HG03103 (cell line): ENCODE data around the gene FHL3.
A peak's percentile ranks its signal among the peaks of the same experiment; 100 is the strongest.

Experiments used
- ATAC-seq: cut with Tn5 transposase; IDR thresholded peaks from one replicate; pipeline ENCODE4 v1.9.1; 2021; ENCODE audit warnings: low read depth; ENCODE audit not compliant: unreplicated experiment

The FHL3 gene, protein sequence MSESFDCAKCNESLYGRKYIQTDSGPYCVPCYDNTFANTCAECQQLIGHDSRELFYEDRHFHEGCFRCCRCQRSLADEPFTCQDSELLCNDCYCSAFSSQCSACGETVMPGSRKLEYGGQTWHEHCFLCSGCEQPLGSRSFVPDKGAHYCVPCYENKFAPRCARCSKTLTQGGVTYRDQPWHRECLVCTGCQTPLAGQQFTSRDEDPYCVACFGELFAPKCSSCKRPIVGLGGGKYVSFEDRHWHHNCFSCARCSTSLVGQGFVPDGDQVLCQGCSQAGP

DNA sequence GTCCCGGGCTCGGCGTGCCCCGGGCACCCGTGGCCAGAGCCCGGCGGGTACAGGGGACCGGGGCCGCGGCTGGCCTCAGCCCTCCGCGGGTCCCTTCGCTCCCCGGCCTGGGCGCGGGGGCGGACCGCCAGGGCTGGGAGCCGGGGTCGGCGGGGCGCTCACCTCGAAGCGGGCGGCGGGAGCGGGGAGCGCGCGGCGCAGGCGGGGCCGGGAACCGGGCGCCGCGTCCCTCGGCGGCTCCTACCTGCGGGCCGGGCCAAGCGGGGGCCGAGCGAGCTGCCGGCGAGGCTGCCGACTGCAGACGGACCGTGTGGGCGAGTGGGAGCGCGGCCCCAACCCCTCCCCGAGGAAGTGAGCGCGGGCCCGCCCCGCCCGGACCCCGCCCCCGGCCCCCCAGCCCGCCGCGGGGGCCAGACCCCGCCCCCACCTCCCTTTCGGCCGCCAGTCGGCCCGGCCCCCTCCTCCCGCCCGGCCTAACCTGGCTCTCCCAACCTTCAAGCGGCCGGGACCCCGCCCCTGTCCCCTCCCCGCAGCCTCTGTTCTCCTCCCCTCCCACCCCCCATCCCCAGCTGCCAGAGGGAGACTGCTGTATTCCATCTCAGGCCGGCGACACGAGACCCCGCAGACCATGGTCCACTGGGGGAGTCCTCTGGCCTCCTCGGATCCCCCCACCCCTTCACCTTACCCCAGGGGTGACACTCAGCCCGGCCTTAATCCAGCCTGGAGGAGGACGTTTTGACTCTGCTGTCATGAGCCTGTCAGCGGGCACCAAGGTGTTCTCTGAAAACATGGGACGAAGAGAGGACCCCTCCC is at the start of gene FHL3:
FHL3 (minus strand) TSS at position 320 of the 813 bp plus-strand sequence. CDS start 6,102 bp downstream, outside the sequence.
- no peak for ATAC-seq

DNA sequence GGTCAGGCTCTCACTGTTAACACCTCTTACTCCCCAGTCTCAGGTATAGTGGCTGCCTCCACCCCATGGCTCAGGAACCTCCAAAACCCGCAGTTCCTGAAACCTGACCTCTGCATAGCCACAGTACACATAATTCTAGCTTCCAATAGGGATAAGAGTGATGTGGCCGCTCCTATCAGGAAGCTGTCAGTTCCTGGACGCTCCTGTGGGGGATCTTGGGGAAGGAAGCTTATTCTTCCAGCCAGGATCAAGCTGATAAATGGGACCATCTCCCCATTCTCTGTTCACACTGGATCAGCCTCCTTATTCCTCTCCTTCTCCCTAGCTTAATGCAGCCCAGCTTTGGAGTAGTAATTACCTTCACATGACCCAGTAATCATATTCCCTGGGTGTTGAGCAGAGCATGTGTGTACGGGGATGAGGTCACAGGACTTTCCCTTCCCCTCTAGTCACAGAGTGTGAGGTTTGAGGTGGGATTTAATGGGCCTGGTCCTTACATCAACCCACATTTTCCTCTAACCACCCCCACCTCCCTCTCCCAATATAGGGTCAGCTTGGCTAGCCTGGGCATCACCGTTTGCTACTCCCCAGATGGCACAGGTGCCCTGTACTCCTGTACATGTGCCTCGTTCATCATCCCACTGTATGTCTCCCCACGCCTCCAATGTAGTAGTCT is 48.2 kb upstream of the FHL3 start:
- no peak for ATAC-seq

DNA sequence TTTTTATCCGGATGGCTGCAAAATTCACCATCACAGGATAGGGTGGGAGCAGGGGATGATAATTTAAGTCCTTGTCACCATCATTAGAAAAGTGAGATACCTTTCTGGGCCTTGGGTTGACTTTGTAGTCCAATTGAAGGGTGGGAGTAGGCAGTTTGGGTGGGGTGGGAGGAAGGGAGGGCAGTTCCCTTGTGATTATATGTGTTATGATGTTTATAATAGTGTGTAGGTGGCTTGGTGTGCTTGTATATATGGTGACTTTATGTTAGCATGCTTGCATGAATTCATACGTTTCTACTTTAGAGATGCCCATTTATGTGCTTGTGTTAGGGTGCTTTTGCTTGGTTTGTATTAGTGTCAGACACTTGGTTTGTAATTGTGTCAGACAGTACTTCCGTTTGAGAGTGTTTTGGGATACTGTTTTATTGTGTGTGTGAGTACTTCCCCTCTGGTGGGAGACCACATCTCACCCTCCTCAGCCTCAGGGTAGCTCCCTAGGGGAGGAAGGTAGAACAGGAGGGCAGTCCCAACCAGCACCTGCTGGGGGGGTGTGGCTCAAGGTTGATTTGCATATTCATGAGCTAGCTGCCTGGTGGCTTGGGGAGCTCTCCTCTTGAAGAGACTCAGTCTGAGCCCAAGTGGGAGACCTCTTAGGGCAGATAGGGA is 47.6 kb upstream of the FHL3 start:
- no peak for ATAC-seq

DNA sequence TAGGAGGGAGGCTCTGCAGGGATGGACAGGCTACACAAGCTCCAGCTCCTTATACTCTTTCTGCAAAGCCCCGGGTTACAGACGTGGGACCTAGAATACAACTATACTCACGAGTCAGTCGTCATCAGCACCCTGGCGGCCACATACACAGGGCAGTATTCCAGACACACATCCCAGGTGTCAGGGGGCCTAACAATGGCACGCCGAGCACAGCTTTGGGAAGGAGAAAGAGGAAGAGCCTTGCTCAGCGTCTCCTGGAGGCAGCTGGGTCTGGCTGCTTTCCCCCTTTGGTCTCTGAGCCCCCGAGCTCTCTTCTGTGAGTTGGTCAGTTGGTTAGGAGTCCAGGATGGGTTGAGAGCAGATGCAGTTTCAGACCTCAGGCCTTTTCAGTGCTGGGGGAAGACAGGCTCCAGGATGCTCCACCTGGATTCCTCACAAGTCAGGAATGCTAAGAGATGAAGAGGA is 45.8 kb upstream of the FHL3 start:
- no peak for ATAC-seq

DNA sequence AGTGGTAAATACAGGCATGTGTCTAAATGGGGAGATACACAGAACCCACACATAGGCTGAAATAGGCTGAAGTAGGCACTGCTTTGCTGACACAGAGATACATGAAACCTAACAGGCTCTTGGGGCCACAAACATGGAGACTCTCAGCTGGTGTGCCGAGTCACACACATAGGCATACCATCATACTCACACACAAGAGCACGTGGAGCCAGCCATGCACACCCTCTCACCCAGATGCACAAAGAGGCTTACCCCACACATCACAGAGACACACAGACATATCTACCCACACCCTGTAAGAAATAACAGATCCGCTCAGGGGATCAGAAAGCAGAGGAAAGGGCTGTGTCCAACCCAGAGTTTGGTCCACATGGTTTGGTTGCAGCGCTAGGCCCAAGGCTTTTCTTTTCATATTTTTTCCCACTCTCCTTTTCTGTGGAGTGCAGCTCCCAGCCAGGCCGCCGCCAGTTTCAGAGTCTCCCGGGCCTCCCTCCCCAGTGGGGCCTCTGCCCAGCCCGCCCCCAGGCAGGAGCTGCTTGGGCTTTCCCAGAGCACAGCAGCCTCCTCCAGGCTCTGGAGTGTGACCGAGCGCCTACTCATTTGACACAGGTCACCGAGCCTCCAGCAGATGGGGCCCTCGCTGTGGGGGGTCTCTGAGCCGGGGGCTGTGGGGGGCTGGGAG is 45.2 kb upstream of the FHL3 start:
- no peak for ATAC-seq

DNA sequence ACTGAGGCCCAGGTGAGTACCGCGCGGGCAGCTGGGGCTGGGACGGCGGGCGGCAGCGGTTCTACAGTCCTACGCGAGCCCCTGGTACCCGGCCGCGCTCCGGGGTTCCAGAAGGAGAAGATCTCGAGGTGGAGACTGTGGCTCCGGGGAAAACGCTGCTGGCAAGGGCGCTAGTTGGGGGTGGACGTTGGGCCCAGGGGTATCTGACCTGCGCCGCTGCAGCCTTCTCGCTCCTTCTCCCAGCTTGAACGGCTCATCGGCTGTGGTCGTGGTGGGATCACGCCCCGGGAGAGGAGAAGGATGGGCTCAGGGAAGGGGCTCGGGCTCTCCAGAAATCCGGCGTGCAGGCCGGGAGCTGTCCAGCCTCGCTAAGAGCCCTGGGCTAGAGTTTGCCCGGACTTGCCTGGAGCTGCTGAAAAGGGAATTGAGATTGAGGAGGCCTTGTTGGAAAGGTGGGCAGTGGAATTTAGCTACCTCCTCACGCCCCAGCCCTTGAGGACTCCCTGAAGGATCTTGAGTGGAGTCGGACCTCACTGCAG is 42.4 kb upstream of the FHL3 start:
- no peak for ATAC-seq

DNA sequence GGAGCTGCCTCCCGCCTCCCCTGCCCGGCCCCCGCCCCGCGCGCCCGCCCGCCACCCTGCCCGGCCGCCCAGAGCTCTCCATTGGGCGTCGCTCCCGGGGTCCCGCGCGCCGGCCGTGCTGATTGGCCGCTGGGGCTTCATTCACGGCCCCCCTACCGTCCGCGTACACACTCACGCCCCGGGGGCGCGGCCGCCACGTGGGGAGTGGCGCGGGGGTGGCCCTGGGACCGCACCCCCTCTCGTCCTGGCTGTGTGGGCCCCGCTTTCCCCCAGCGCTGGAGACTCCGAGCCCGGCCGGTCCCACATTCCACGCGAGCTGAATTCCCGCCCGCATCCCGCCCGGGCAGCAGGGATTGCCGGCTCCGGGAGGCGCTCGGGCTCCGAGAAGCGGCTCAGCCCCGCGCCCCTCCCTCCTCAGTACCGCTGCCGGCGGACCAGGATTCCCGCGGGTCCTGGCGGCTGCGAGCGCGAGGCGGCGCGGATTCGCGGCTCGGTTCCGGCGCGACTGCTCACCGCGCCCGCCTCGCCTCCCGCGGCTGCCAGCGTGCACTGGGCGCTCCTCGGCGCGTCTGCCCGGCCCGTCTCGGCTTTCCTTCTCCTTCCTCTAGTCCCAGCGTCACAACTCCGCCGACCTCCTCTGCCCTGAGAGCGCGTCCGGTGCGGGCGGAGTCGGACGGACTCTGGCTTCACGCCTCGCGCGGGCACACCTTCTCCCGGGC is 41.7 kb upstream of the FHL3 start:
- ATAC-seq: peak; percentile 55

DNA sequence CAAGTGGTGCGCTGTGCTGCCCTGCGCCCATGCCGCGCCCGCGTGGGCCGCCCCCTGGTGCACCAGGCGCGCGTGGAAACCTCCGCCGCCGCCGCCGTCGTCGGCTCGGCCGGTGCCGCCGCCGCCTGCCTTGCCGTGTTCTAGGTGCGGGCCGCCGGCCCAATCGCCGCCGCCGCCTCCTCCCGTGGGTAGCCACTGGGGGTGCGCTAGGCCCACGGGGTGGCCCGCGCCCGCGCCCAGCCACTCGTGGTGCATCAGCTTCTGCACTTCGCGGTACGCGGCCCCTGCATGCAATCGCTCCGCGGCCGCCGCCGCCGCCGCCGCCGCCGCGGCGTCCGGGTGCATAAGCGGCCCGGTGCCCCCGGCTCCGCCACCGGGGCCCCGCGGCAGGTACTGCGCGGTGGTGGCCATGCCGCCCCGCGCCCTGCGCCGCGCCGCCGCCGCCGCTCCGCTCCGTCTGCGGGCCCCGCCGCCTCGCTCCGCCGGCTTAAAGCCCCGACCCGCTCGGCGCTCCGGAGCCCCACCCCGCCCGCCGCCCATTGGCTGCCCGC is 41.1 kb upstream of the FHL3 start, which contains the start of gene POU3F1:
POU3F1 (minus strand) TSS at position 461 of the 551 bp plus-strand sequence; CDS start at position 411, 50 bp downstream.
- ATAC-seq: peak; percentile 3

DNA sequence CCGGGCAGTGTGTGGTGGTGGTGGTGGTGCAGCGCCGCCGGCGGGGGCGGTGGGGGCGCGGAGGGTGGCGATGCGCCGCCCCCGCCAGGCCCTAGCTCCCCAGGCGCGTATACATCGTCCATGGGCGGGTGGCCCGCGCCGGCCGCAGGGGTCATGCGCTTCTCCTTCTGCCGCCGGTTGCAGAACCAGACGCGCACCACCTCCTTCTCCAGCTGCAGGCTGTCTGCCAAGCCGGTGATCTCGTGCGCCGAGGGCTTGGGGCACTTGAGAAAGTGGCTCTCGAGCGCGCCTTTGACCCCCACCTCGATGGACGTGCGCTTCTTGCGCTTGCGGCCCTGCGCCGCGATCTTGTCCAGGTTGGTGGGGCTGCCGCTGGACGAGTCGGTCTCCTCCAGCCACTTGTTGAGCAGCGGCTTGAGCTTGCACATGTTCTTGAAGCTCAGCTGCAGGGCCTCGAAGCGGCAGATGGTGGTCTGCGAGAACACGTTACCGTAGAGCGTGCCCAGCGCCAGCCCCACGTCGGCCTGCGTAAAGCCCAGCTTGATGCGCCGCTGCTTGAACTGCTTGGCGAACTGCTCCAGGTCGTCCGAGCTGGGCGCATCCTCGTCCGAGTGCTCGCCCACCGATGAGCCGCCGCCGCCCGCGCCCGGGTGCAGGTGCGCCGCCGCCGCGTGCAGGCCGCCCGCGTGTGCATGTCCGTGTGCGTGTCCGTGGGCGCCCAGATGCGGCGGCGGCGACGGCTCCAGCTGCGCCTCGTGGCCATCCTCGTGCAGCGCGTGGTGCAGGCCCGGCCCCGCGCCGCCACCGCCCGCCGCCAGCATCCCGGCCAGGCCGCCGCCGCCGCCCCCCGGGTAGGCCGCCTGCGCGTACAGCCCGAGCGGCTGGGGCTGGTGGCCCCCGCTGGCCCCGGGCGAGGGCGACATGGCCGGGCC is 40.4 kb upstream of the FHL3 start:
- peak; percentile 12 for ATAC-seq

DNA sequence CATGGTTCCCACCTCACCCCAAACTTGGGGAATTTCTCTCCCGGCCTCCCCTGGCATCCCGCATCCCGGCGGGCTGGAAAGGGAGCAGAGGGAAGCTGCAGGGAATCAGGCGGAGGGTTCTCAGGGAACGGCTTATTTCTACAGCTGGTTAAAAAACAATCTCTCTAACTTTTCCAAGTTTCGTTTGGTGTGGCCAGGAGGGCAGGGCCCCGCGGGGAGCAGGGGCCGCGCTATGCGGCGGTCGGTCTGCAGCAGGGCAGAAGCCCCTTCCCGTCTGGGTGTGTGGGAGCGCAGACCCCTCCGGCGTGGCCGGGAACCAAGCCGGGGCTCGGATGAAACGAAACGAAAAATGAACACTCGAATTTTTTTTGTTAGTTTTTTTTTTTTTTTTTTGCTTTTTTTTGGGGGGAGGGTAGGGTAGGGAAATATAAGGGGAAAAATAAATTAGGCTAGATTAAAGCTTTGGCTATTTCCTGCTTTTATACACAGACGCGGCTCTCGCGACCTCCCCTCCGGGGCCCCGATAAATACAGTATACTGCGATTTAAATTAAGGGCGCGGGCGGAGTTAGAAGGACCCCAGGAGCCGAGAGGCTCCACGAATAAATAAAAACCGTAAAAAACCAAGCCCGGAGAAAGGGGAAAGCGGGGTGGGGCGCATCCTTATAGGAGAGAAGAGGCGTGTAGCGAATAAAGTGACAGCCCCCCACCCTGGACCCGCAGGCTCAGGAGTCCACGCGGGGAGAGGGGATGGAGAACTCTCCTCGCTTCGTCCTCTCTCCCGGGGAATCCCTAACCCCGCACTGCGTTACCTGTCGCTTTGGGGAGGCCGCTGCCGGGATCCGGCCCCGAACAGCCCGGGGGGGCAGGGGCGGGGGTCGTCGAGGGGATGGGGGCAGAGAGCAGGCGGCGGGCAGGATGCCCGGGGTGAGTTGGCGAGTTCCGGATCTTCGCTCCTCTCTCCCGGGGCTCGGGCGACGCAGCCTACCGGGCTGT is 39.2 kb upstream of the FHL3 start:
- no peak for ATAC-seq

DNA sequence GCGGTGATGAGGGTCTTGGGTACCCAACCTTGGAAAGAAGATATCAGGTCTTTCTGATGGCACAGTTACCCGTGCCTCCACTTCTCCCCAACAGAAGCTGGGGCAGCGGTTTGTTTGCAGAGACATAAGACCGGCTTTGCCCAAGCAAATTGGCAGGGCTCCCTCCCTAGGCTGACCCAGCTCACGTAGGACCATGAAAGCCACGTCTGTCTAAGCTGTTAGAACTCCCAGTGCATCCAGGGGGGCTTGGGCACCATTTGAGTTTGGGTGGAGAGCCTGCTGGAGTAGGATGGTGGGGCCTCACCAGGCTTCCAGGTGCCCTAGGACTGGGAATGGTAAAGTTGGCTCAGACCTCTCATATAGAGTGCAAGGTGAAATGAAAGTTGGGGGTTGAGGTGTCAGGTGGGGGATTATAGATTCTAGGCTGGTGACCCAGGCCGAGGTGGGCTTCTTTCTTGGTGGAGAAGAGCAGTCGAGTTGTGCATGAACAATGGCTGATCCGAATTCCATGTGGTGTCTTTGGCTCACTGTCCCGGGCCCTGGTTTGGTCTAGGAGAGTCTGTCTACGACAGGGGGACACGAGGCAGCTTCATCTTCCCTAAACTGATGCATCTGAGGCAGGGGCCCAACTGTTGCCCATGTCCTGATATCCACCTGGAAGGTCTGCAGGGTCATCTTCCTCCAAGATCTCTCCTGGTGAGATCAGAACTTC is 37.9 kb upstream of the FHL3 start:
- no peak for ATAC-seq

DNA sequence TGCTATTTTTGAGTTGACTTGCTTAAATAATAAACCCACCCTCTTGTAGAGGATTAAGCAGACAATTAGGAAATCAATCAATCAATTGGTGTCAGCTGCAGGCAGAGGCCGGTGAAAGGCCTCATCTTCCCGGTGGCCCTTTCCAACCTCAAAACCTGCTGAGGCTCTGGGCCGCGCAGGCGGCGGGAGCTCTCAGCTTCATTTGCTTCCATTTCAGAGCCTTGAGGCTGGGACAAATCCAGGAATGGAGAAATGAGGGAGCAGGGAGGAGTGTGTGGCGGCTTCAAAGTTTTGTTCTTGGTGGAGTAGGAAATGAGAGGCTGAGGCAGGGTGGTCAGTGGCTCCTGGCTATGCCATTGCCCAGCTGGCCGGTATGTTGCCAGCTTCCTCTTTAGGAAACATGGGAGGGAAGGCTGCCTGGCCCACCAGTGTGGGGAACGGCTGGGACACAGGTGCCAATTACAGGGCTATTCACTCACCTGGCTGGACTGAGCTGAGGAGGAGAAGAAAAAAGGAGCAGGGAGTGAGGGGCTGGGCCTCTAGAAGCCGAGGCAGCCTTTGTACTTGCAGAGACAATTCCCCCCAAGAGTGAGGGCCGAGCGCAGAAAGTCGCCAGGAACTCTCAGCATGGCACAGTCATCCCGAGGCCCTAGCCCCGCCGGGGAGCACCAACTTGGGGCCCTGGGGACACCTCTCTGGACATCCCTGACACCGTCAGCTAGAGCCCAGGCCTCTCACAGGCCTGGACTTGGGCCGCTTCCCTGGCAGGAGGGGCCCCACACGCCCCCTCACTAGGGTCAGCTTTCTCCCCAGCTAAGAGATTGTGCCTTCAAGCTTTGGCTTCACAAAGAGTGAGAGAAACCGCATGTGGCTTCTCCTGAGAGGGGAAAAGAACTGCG is 36.9 kb upstream of the FHL3 start:
- no peak for ATAC-seq

DNA sequence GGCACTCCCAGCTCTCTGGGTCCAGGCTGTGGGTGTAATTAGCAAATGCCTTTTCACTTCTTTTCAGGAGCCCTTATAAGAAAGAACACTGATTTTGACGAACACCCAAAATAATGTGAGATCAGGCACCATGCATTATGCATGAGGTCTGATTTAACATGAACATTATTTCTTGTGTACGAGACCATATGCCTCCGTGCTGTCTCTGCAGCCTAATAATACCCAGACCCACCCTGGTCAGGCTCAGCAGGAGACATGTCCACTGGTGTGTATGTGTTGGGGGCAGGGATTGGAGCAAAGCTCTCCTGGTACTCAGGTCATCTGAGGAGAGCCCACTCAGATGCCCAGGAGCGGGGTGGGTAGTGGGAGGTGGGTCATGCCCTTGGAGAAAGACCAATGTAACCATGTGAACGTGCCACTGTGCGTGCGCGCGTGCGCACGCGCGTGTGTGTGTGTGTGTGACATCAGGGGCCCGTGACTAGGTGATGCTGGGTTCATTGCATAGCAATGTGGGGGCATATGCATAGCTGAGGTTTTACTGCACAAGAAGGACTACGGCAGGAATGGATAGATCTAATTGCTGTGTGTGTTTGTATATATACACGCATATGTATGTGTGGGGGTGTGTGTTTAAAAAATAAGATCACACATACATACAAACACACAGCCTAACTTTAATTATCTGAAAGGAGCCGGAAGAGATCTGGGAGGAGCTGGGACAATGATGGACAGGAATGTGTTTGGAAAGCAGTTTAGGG is 34.2 kb upstream of the FHL3 start:
- no peak for ATAC-seq

DNA sequence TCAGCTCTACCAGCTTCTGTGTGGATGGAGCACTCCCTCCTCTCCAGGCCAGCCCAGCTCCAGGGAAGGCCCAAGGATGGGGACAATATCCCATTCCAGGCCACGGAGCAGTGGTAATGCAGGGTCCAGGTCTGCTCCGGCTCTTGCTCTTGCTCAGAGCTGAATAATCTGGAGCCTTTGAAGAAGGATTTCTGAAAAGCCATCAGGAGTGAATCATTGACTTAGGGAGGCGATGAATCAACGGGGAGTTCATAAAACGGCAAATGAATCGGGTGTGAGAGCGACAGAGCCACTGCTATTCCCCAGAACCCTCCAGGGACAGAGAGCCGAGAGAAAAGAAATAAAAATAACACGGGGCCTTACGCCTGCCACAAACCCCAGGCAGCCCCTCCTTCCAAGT is 33.5 kb upstream of the FHL3 start:
- ATAC-seq: no peak
